A549 (cell line): ENCODE data around the gene SLC25A26. TPM values are rescaled to one million over a fixed set of nuclear protein-coding genes. Genes with fewer than 3 reads are reported as not detected.

ENCODE experiments used
- ATAC-seq, 2 experiments: fragments of 200-7000 bp in 1 of 2; fragments of >200 bp in 1 of 2; cut with Nextera tagmentation in 1 of 2; cut with Tn5 transposase in 1 of 2; 3 replicates each; pipeline versions ENCODE4 v1.8.0 to v1.9.1; 2018 to 2020; ENCODE audit warnings: mild to moderate bottlenecking in 1 of 2, moderate library complexity in 1 of 2
- CTCF ChIA-PET: fragments of 300-600 bp; sonication (Branson Sonifier 250); formaldehyde crosslinking; extraction: SDS; loops from one replicate; lab custom pipeline; 2021; ENCODE audit warnings: antibody characterized with exemption, inconsistent platforms; lab: Yijun Ruan, JAX
- POLR2A ChIA-PET: fragments of 350-600 bp; formaldehyde crosslinking; extraction: SDS; loops from one replicate; lab custom pipeline; 2021; ENCODE audit warnings: antibody characterized with exemption, inconsistent platforms; lab: Yijun Ruan, JAX
- DNase-seq, 2 experiments: peaks; one replicate each; pipeline versions ENCODE4 v3.0.0 to v3.0.0-alpha.2; 2011 to 2016; ENCODE audit warnings: low read depth in 1 of 2, low spot score in 1 of 2
- FAIRE-seq: peaks from 2 replicates; lab custom pipeline; 2011; peaks lifted over from hg19 to GRCh38; lab: Jason Lieb, UNC
- H3K27ac ChIP-seq, 2 experiments: fragments of >200 bp; sonication (Bioruptor Twin); formaldehyde crosslinking; 3 replicates each; pipeline ENCODE4 v1.5.1; 2016 to 2017
- H3K4me1 ChIP-seq: fragments of >200 bp; sonication (Bioruptor Twin); formaldehyde crosslinking; 3 replicates; pipeline ENCODE4 v1.6.1; 2016
- H3K4me2 ChIP-seq: fragments of >200 bp; sonication (Bioruptor Twin); formaldehyde crosslinking; 3 replicates; pipeline ENCODE4 v1.6.1; 2016
- H3K4me3 ChIP-seq: fragments of >200 bp; sonication (Bioruptor Twin); formaldehyde crosslinking; 3 replicates; pipeline ENCODE4 v1.5.1; 2016
- H3K9me3 ChIP-seq: fragments of >200 bp; sonication (Bioruptor Twin); formaldehyde crosslinking; 3 replicates; pipeline ENCODE4 v1.6.1; 2016
- EHF ChIP-seq: fragments of 250-450 bp; sonication (Bioruptor Pico); IDR thresholded peaks from 2 replicates; pipeline ENCODE4 v1.5.0; 2020; ENCODE audit warnings: mild to moderate bottlenecking
- EP300 ChIP-seq, 2 experiments: fragments of >200 bp; sonication (Bioruptor Twin); formaldehyde crosslinking; IDR thresholded peaks; 2 replicates in 1 of 2; 3 replicates in 1 of 2; pipeline ENCODE4 v1.6.1; 2016 to 2017
- ESRRA ChIP-seq: fragments of 150-350 bp; IDR thresholded peaks from 2 replicates; pipeline ENCODE4 v1.6.1; 2014; ENCODE audit warnings: mild to moderate bottlenecking, low read length, borderline replicate concordance
- FOSB ChIP-seq: fragments of 250-450 bp; sonication (Bioruptor Pico); IDR thresholded peaks from 2 replicates; pipeline ENCODE4 v1.5.0; 2020; ENCODE audit warnings: mild to moderate bottlenecking, moderate library complexity
- HOXA7 ChIP-seq: fragments of 250-450 bp; sonication (Bioruptor Pico); IDR thresholded peaks from 2 replicates; pipeline ENCODE4 v1.5.0; 2020; ENCODE audit warnings: mild to moderate bottlenecking, moderate library complexity
- KDM1A ChIP-seq: fragments of 200-600 bp; sonication (generic); IDR thresholded peaks from 2 replicates; pipeline ENCODE4 v1.6.1; 2016; ENCODE audit warnings: low read depth, mild to moderate bottlenecking
- MAFK ChIP-seq: fragments of 450-650 bp; IDR thresholded peaks from 2 replicates; pipeline ENCODE4 v1.6.1; 2014; ENCODE audit not compliant: partially characterized antibody
- MYC ChIP-seq: IDR thresholded peaks from 2 replicates; pipeline ENCODE4 v1.6.1; 2012; ENCODE audit warnings: mild to moderate bottlenecking, inconsistent platforms, low read length, improper control_type of control experiment, borderline replicate concordance
- RAD21 ChIP-seq, 2 experiments: fragments of >200 bp in 1 of 2; sonication (Bioruptor Twin) in 1 of 2; formaldehyde crosslinking in 1 of 2; IDR thresholded peaks in 1 of 2; conservative IDR thresholded peaks in 1 of 2; 2 replicates in 1 of 2; 3 replicates in 1 of 2; pipeline ENCODE4 v1.6.1; 2012 to 2018; ENCODE audit warnings: inconsistent platforms in 1 of 2
- SMC3 ChIP-seq: fragments of >200 bp; sonication (Bioruptor Twin); formaldehyde crosslinking; IDR thresholded peaks from 3 replicates; pipeline ENCODE4 v1.6.1; 2018; ENCODE audit warnings: inconsistent platforms
- ZC3H11A ChIP-seq: fragments of 450-650 bp; IDR thresholded peaks from 2 replicates; pipeline ENCODE4 v1.6.1; 2014; ENCODE audit warnings: antibody characterized with exemption, mild to moderate bottlenecking
- ZNF302 ChIP-seq: fragments of 250-450 bp; sonication (Bioruptor Pico); IDR thresholded peaks from 2 replicates; pipeline ENCODE4 v1.9.0; 2021; ENCODE audit warnings: inconsistent platforms, mild to moderate bottlenecking, moderate library complexity
- WGBS: methylation state at CpG from one replicate; pipeline ENCODE4 v1.1.6; 2017; ENCODE audit errors: missing lambda C conversion rate; 5-methylcytosine and 5-hydroxymethylcytosine counted together
- polyA plus RNA-seq, 4 experiments: library from polyadenylated mRNA; depleted of rRNA in 3 of 4; stranded (reverse); fragments of >200 nt; fragmentation: RNase III in 1 of 4; extraction: RNeasy Plus Mini Kit Qiagen cat#74134 plus additional on column Dnase treatment in 1 of 4; gene quantifications; 2 replicates in 3 of 4; 3 replicates in 1 of 4; pipeline ENCODE4 v1.2.3, GENCODE V29; 2011 to 2017
- TF ChIP-seq, protein P1 (sequence below): fragments of >200 bp; sonication (Bioruptor Twin); formaldehyde crosslinking; IDR thresholded peaks from 3 replicates; pipeline ENCODE4 v1.6.1; 2016
- TF ChIP-seq, protein P2 (sequence below): IDR thresholded peaks from 2 replicates; pipeline ENCODE4 v1.6.1; 2012
- TF ChIP-seq, protein P3 (sequence below): IDR thresholded peaks from 2 replicates; pipeline ENCODE4 v1.6.1; 2012; ENCODE audit warnings: low read depth, borderline replicate concordance
- TF ChIP-seq, protein P4 (sequence below): IDR thresholded peaks from 2 replicates; pipeline ENCODE4 v1.6.1; 2012
- TF ChIP-seq, protein P5 (sequence below): fragments of 250-450 bp; sonication (Bioruptor Pico); IDR thresholded peaks from 2 replicates; pipeline ENCODE4 v1.5.0; 2020; ENCODE audit warnings: low read depth, mild to moderate bottlenecking, moderate library complexity
- TF ChIP-seq, protein P6 (sequence below): fragments of >200 bp; sonication (Bioruptor Twin); formaldehyde crosslinking; IDR thresholded peaks from 3 replicates; pipeline ENCODE4 v1.5.1; 2016
- TF ChIP-seq, protein P7 (sequence below): fragments of 450-650 bp; IDR thresholded peaks from 2 replicates; pipeline ENCODE4 v1.6.1; 2014; ENCODE audit warnings: antibody characterized with exemption

The SLC25A26 gene
- polyA plus RNA-seq, 2 of the 4 experiments (the other 2 are of a cell fraction): 13.0 to 30.5 TPM

DNA sequence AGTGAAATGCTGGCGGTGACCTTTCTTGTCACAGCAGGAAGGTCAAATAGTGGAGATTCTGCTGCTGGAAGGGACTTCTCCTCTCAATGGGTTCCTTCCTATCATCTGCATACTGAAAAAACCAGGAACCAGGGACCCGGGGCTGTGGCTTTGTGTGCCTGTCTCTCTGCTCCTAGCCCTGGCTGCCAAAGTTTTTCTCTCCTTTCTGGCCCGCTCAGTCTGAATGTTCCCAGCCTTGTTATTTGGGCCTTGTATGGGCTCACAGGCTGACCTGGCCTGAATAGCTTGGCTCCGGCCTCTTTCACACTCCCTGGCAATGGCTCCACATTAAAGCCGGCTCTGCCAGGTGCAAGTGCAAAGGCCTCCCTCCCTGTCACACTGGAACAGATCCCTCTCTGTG is 185.4 kb downstream of the SLC25A26 start:
- no peak overlapping the region for H3K4me3 ChIP-seq
- DNase-seq (no peak), FAIRE-seq (no peak), ATAC-seq (no peak)
- CTCF ChIA-PET: interaction anchor here (1.5 to 10.7 kb wide), 2 partner anchors 9 to 412 kb away, joined by 7 to 157 read pairs; no protein-coding TSS in a partner anchor
- H3K4me2 ChIP-seq: no peak overlapping the region
- no peak for TF ChIP-seq ZNF302
- TF ChIP-seq HOXA7 (CRISPR knock-in tag): no peak
- TF ChIP-seq EHF (CRISPR knock-in tag): no peak
- TF ChIP-seq RAD21 (conservative IDR thresholded peaks at IDR 0.05 in 1 of 2, IDR thresholded peaks at IDR 0.05 in 1 of 2): no peak
- no peaks in the 10 kb centered on the region for H3K9me3 ChIP-seq
- POLR2A ChIA-PET: no interaction called here
- H3K4me1 ChIP-seq: no peaks in the 10 kb centered on the region
- no peak overlapping the region for H3K27ac ChIP-seq
- WGBS: 95% methylated on average over 5 of the region's 5 CpGs

DNA sequence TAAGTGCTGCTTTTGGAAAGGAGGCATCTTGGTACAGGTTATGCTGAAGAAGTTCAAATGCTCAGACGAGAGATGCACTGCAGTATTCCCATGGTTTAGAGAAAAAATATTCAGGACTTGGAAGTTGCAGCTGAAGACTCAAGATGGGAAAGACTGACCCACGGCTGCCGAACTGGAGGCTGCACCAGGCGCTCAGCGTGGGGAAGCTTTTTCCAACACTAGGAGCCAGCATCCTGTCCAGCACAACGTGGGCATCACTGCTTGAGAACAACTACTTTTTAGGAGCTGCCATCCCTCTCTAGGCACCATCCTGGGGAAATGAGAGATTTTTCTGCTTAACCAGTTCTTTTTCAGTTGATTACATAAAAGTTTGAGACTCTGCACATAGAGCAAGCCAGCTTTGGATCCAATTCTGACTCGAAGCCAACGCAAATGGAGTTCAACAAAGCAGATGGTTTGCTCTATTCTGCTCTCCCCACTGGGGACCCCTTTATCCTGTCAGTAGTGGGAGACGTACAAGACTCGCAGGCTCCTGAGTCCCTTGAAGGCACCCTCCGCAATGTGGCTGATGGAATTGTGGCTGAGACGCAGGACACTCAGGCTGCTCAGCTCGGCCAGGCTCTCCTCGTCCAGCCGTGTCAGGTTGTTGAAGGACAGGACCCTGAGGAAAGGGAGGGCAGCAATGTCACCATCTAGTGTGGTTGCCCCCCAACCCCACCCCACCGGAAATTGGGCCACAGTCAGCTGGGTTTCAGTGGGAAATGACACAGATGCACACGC is 186.2 kb downstream of the SLC25A26 start:
- POLR2A ChIA-PET: no interaction called here
- Histone ChIP-seq H3K4me3 (no peak overlapping the region), H3K4me2 (no peak overlapping the region), H3K4me1 (no peaks in the 10 kb centered on the region), H3K27ac (no peak overlapping the region), H3K9me3 (no peaks in the 10 kb centered on the region)
- WGBS: 65% methylated on average over 17 of the region's 17 CpGs
- TF ChIP-seq, protein P1, sequence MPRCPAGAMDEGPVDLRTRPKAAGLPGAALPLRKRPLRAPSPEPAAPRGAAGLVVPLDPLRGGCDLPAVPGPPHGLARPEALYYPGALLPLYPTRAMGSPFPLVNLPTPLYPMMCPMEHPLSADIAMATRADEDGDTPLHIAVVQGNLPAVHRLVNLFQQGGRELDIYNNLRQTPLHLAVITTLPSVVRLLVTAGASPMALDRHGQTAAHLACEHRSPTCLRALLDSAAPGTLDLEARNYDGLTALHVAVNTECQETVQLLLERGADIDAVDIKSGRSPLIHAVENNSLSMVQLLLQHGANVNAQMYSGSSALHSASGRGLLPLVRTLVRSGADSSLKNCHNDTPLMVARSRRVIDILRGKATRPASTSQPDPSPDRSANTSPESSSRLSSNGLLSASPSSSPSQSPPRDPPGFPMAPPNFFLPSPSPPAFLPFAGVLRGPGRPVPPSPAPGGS: no peak
- TF ChIP-seq ZC3H11A (no peak), MYC (no peak), FOSB (no peak), HOXA7 (CRISPR knock-in tag) (no peak), KDM1A (no peak), MAFK (no peak)
- TF ChIP-seq, protein P2, sequence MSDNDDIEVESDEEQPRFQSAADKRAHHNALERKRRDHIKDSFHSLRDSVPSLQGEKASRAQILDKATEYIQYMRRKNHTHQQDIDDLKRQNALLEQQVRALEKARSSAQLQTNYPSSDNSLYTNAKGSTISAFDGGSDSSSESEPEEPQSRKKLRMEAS: no peak
- TF ChIP-seq, protein P3, sequence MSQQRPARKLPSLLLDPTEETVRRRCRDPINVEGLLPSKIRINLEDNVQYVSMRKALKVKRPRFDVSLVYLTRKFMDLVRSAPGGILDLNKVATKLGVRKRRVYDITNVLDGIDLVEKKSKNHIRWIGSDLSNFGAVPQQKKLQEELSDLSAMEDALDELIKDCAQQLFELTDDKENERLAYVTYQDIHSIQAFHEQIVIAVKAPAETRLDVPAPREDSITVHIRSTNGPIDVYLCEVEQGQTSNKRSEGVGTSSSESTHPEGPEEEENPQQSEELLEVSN: no peak
- TF ChIP-seq, protein P4, sequence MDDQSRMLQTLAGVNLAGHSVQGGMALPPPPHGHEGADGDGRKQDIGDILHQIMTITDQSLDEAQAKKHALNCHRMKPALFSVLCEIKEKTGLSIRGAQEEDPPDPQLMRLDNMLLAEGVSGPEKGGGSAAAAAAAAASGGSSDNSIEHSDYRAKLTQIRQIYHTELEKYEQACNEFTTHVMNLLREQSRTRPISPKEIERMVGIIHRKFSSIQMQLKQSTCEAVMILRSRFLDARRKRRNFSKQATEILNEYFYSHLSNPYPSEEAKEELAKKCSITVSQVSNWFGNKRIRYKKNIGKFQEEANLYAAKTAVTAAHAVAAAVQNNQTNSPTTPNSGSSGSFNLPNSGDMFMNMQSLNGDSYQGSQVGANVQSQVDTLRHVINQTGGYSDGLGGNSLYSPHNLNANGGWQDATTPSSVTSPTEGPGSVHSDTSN: no peak
- CTCF ChIA-PET: interaction anchor here (0.6 to 10.7 kb wide), 55 partner anchors 9 to 452 kb away, joined by 3 to 157 read pairs (median 4); no protein-coding TSS in a partner anchor
- ATAC-seq (no peak), FAIRE-seq (no peak), DNase-seq (no peak)

DNA sequence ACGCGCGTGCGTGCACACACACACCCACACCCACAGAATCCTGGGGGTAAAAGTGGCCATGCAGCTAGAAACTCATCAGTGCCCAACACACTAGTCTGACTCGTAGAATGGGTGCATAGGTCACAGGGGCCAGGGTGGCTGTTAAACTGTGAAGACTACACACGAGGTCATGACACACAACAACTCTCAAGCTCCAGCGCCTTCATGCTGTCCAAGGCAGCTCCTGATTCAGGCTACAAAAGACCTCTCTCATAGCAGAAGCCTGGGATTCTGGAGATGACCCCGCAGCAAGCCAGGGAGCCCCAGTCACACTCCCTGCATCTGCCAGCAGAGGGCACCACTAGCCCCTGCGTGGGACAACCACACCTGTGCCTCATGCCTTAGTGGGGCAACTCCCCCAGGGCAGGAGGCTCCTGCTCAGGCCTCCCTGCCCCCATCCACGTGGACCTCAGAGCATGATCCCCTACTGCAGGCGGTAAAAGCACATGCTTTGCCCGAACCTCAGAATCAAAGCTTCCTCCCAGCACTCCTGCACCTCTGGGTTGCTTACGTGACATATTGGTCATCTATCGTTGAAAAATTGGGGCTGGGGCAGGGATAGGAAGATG is 186.9 kb downstream of the SLC25A26 start:
- POLR2A ChIA-PET: no interaction called here
- Histone ChIP-seq H3K4me3 (no peak overlapping the region), H3K9me3 (no peaks in the 10 kb centered on the region), H3K4me1 (no peaks in the 10 kb centered on the region), H3K4me2 (no peak overlapping the region), H3K27ac (no peak overlapping the region)
- ATAC-seq: peak; percentile 74 to 95
- 63% methylated on average over 10 of the region's 14 CpGs for WGBS
- FAIRE-seq: no peak
- peak; percentile 29 to 72 for DNase-seq
- TF ChIP-seq EP300 (IDR thresholded peaks at IDR 0.05) (no peak), ESRRA (no peak), RAD21 (conservative IDR thresholded peaks at IDR 0.05 in 1 of 2, IDR thresholded peaks at IDR 0.05 in 1 of 2) (peak; percentile 81 to 84), SMC3 (peak; percentile 86), EHF (CRISPR knock-in tag) (no peak)
- TF ChIP-seq, protein P5, sequence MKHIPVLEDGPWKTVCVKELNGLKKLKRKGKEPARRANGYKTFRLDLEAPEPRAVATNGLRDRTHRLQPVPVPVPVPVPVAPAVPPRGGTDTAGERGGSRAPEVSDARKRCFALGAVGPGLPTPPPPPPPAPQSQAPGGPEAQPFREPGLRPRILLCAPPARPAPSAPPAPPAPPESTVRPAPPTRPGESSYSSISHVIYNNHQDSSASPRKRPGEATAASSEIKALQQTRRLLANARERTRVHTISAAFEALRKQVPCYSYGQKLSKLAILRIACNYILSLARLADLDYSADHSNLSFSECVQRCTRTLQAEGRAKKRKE (CRISPR knock-in tag): no peak
- TF ChIP-seq, protein P6, sequence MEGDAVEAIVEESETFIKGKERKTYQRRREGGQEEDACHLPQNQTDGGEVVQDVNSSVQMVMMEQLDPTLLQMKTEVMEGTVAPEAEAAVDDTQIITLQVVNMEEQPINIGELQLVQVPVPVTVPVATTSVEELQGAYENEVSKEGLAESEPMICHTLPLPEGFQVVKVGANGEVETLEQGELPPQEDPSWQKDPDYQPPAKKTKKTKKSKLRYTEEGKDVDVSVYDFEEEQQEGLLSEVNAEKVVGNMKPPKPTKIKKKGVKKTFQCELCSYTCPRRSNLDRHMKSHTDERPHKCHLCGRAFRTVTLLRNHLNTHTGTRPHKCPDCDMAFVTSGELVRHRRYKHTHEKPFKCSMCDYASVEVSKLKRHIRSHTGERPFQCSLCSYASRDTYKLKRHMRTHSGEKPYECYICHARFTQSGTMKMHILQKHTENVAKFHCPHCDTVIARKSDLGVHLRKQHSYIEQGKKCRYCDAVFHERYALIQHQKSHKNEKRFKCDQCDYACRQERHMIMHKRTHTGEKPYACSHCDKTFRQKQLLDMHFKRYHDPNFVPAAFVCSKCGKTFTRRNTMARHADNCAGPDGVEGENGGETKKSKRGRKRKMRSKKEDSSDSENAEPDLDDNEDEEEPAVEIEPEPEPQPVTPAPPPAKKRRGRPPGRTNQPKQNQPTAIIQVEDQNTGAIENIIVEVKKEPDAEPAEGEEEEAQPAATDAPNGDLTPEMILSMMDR: peak; percentile 71
- TF ChIP-seq, protein P2: no peak
- TF ChIP-seq, protein P7, sequence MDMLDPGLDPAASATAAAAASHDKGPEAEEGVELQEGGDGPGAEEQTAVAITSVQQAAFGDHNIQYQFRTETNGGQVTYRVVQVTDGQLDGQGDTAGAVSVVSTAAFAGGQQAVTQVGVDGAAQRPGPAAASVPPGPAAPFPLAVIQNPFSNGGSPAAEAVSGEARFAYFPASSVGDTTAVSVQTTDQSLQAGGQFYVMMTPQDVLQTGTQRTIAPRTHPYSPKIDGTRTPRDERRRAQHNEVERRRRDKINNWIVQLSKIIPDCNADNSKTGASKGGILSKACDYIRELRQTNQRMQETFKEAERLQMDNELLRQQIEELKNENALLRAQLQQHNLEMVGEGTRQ: no peak
- CTCF ChIA-PET: interaction anchor here (0.6 to 10.7 kb wide), 63 partner anchors 8 to 451 kb away, joined by 3 to 157 read pairs (median 4); no protein-coding TSS in a partner anchor
